HG03066 (cell line): ENCODE results near the gene TUBA3D.
"Not testable (repeated sequence)": the region's sequence is repeated elsewhere in the genome, so short reads cannot be mapped to it uniquely, and the experiment has no call there.

ENCODE experiments used
- ATAC-seq: cut with Tn5 transposase; IDR thresholded peaks from one replicate; pipeline ENCODE4 v1.9.1; 2021; ENCODE audit warnings: low read depth; ENCODE audit not compliant: unreplicated experiment

The TUBA3D gene

GRCh38 chr2:131530626-131531344, 54.9 kb downstream of the TUBA3D start:
- ATAC-seq = not testable (repeated sequence)

GRCh38 chr2:131531547-131532185, 55.7 kb downstream of the TUBA3D start:
- not testable (repeated sequence) for ATAC-seq
